Vagina (tissue), 2 donors: ENCODE data around the gene MAPRE3. TPM values are rescaled to one million over a fixed set of nuclear protein-coding genes. Genes with fewer than 3 reads are reported as not detected.

Experiments
- DNase-seq, 2 donors: peaks; one replicate each; pipeline ENCODE4 v3.0.0-alpha.2; 2017; ENCODE audit errors: extremely low spot score in 2 of 2
- H3K27ac ChIP-seq: fragments of 200-600 bp; sonication (generic); one replicate; pipeline ENCODE4 v1.5.1; 2019
- H3K27me3 ChIP-seq: fragments of 200-600 bp; sonication (generic); one replicate; pipeline ENCODE4 v1.5.1; 2019
- H3K36me3 ChIP-seq, 2 donors: fragments of 200-600 bp; sonication (generic); one replicate each; pipeline ENCODE4 v1.5.1; 2017 to 2019
- H3K4me1 ChIP-seq: fragments of 200-600 bp; sonication (generic); one replicate; pipeline ENCODE4 v1.5.1; 2019
- H3K4me3 ChIP-seq, 2 donors: fragments of 200-600 bp; sonication (generic); 1 replicate in 1 of 2; 2 replicates in 1 of 2; pipeline ENCODE4 v1.5.1; 2016 to 2019
- H3K9me3 ChIP-seq: fragments of 200-600 bp; sonication (generic); one replicate; pipeline ENCODE4 v1.5.1; 2019
- CTCF ChIP-seq, 3 experiments: fragments of 450-650 bp in 2 of 3; fragments of 200-600 bp in 1 of 3; sonication (generic) in 1 of 3; IDR thresholded peaks; one replicate each; pipeline ENCODE4 v1.5.1; 2017 to 2019; ENCODE audit warnings: antibody characterized with exemption in 3 of 3, mild to moderate bottlenecking in 2 of 3, moderate library complexity in 2 of 3
- POLR2A ChIP-seq, 2 donors: fragments of 450-650 bp; IDR thresholded peaks; one replicate each; pipeline ENCODE4 v1.6.1; 2017; ENCODE audit warnings: antibody characterized with exemption in 2 of 2, mild to moderate bottlenecking in 2 of 2, moderate library complexity in 2 of 2
- POLR2AphosphoS5 ChIP-seq, 2 donors: sonication (generic); formaldehyde crosslinking; IDR thresholded peaks; one replicate each; pipeline ENCODE4 v1.9.0; 2017; ENCODE audit warnings: antibody characterized with exemption in 2 of 2, mild to moderate bottlenecking in 2 of 2, low read depth in 1 of 2; ENCODE audit not compliant: insufficient read depth in 1 of 2
- intact Hi-C: fragments of 100-400 bp; cut with DNase I; formaldehyde crosslinking; loops from one replicate; pipeline ENCODE4 v1.15.1; 2023
- total RNA-seq: library from RNA; depleted of rRNA; stranded (reverse); fragments of >200 nt; gene quantifications from one replicate; pipeline ENCODE4 v1.2.3, GENCODE V29; 2016

MAPRE3 gene
- total RNA-seq, 1 donor from 2014 or later: 20.6 TPM

GRCh38 chr2:27042159-27042661 is 71.8 kb downstream of the MAPRE3 start:
- Histone ChIP-seq H3K27ac (no peak overlapping the region), H3K4me1 (no peaks in the 10 kb centered on the region), H3K4me3 (no peak overlapping the region), H3K27me3 (no peaks in the 10 kb centered on the region), H3K36me3 (peaks cover 0 to 43% of the 10 kb centered on the region in 2 donors), H3K9me3 (no peaks in the 10 kb centered on the region)
- intact Hi-C loops: no loop called here
- no peak for DNase-seq
- no peak for TF ChIP-seq POLR2A (IDR thresholded peaks at IDR 0.05)
- no peak for TF ChIP-seq POLR2AphosphoS5 (IDR thresholded peaks at IDR 0.05; ENCODE audit: insufficient read depth in 1 of 2, low read depth in 1 of 2)
- TF ChIP-seq CTCF (IDR thresholded peaks at IDR 0.05): no peak

- Histone ChIP-seq H3K27me3 (no peaks in the 10 kb centered on the region), H3K36me3 (peaks cover 0 to 34% of the 10 kb centered on the region in 2 donors), H3K9me3 (no peaks in the 10 kb centered on the region), H3K4me3 (no peak overlapping the region), H3K27ac (no peak overlapping the region), H3K4me1 (no peaks in the 10 kb centered on the region)
- no peak for DNase-seq
- intact Hi-C loops: no loop called here
- TF ChIP-seq POLR2A (IDR thresholded peaks at IDR 0.05): no peak
- TF ChIP-seq CTCF (IDR thresholded peaks at IDR 0.05): no peak
- no peak for TF ChIP-seq POLR2AphosphoS5 (IDR thresholded peaks at IDR 0.05; ENCODE audit: insufficient read depth in 1 of 2, low read depth in 1 of 2)
Observed at GRCh38 chr2:27042985-27043634, 72.7 kb downstream of the MAPRE3 start.

- TF ChIP-seq CTCF (IDR thresholded peaks at IDR 0.05) (no peak), POLR2A (IDR thresholded peaks at IDR 0.05) (no peak), POLR2AphosphoS5 (IDR thresholded peaks at IDR 0.05; ENCODE audit: insufficient read depth in 1 of 2, low read depth in 1 of 2) (no peak)
- Histone ChIP-seq H3K4me3 (peak overlapping the region; percentile 71 to 93), H3K27me3 (no peaks in the 10 kb centered on the region), H3K27ac (peak overlapping the region; percentile 95), H3K9me3 (no peaks in the 10 kb centered on the region), H3K4me1 (peaks cover 22% of the 10 kb centered on the region), H3K36me3 (peaks cover 0 to 13% of the 10 kb centered on the region in 2 donors)
- intact Hi-C loops: loop anchor here (2.0 kb wide), 1 partner anchor 37 kb away; the partner anchor contains the start of gene KHK
- no peak for DNase-seq
Observed at GRCh38 chr2:27049422-27050280, 79.2 kb downstream of the MAPRE3 start.

- TF ChIP-seq POLR2AphosphoS5 (IDR thresholded peaks at IDR 0.05; ENCODE audit: insufficient read depth in 1 of 2, low read depth in 1 of 2): peak; percentile 64 to 79
- no peak for TF ChIP-seq POLR2A (IDR thresholded peaks at IDR 0.05)
- TF ChIP-seq CTCF (IDR thresholded peaks at IDR 0.05): peak in 1 of 3 experiments; percentile 61
- Histone ChIP-seq H3K9me3 (no peaks in the 10 kb centered on the region), H3K27me3 (no peaks in the 10 kb centered on the region), H3K4me1 (peaks cover 22% of the 10 kb centered on the region), H3K4me3 (peak overlapping the region; percentile 71 to 93), H3K27ac (peak overlapping the region; percentile 95), H3K36me3 (peaks cover 0 to 21% of the 10 kb centered on the region in 2 donors)
- intact Hi-C loops: loop anchor here (2.0 kb wide), 1 partner anchor 36 kb away; the partner anchor contains the start of gene KHK
- peak in 1 of 2 donors; percentile 98 for DNase-seq
Observed at GRCh38 chr2:27050281-27050995, 80.0 kb downstream of the MAPRE3 start.
